ENCODE measurements around the gene TMEM167A. TPM values are rescaled to one million over a fixed set of nuclear protein-coding genes. Genes with fewer than 3 reads are reported as not detected.

TMEM167A gene
- total and polyA plus RNA-seq, 2 experiments from 2014 or later, result 179 to 267 TPM

DNA sequence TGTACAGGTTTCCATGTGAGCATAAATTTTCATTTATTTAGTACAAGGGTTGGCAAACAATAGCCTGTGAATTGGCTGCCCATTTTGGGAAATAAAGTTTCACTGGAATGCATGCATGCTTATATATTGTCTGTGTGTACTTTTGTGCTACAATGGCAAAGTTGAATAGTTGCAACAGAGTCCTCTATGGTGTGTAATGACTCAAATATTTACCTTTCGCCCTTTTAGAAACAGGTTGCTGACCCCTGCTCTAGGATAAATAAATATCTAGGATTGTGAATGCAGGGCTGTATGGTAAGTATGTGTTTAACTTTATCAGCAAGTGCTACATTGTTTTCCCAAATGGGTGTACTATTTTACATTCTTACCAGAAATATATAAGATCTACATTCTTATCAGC lies 47.4 kb upstream of the TMEM167A start:
- H3K27me3 Mint-ChIP-seq (ENCODE audit: insufficient read depth, low read depth, poor library complexity), result no peaks in the 10 kb centered on the region

More for the DNA sequence above, 47.4 kb upstream of the TMEM167A start:
- H3K27ac Mint-ChIP-seq, result no peak overlapping the region
- H3K79me2 ChIP-seq (replicated peaks; ENCODE audit: insufficient read depth), result no peaks in the 10 kb centered on the region
- TF ChIP-seq JUNB (IDR thresholded peaks at IDR 0.05; ENCODE audit: unreplicated experiment), result no peak
- TF ChIP-seq, protein P1, sequence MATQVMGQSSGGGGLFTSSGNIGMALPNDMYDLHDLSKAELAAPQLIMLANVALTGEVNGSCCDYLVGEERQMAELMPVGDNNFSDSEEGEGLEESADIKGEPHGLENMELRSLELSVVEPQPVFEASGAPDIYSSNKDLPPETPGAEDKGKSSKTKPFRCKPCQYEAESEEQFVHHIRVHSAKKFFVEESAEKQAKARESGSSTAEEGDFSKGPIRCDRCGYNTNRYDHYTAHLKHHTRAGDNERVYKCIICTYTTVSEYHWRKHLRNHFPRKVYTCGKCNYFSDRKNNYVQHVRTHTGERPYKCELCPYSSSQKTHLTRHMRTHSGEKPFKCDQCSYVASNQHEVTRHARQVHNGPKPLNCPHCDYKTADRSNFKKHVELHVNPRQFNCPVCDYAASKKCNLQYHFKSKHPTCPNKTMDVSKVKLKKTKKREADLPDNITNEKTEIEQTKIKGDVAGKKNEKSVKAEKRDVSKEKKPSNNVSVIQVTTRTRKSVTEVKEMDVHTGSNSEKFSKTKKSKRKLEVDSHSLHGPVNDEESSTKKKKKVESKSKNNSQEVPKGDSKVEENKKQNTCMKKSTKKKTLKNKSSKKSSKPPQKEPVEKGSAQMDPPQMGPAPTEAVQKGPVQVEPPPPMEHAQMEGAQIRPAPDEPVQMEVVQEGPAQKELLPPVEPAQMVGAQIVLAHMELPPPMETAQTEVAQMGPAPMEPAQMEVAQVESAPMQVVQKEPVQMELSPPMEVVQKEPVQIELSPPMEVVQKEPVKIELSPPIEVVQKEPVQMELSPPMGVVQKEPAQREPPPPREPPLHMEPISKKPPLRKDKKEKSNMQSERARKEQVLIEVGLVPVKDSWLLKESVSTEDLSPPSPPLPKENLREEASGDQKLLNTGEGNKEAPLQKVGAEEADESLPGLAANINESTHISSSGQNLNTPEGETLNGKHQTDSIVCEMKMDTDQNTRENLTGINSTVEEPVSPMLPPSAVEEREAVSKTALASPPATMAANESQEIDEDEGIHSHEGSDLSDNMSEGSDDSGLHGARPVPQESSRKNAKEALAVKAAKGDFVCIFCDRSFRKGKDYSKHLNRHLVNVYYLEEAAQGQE (IDR thresholded peaks at IDR 0.05; ENCODE audit: unreplicated experiment), result no peak
- no peak for TF ChIP-seq EZH2phosphoT487 (IDR thresholded peaks at IDR 0.05; ENCODE audit: unreplicated experiment)
- TF ChIP-seq CREB1 (CRISPR knock-in tag; IDR thresholded peaks at IDR 0.05; ENCODE audit: low read depth), result no peak
- TF ChIP-seq EZH2 (IDR thresholded peaks at IDR 0.05; ENCODE audit: low read depth, unreplicated experiment), result no peak
- TF ChIP-seq, protein P2, sequence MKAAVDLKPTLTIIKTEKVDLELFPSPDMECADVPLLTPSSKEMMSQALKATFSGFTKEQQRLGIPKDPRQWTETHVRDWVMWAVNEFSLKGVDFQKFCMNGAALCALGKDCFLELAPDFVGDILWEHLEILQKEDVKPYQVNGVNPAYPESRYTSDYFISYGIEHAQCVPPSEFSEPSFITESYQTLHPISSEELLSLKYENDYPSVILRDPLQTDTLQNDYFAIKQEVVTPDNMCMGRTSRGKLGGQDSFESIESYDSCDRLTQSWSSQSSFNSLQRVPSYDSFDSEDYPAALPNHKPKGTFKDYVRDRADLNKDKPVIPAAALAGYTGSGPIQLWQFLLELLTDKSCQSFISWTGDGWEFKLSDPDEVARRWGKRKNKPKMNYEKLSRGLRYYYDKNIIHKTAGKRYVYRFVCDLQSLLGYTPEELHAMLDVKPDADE (IDR thresholded peaks at IDR 0.05), result no peak
- TF ChIP-seq ZNF114 (CRISPR knock-in tag; IDR thresholded peaks at IDR 0.05), result no peak
- TF ChIP-seq STAT1 (IDR thresholded peaks at IDR 0.05; ENCODE audit: unreplicated experiment), result no peak
- TF ChIP-seq, protein P3, sequence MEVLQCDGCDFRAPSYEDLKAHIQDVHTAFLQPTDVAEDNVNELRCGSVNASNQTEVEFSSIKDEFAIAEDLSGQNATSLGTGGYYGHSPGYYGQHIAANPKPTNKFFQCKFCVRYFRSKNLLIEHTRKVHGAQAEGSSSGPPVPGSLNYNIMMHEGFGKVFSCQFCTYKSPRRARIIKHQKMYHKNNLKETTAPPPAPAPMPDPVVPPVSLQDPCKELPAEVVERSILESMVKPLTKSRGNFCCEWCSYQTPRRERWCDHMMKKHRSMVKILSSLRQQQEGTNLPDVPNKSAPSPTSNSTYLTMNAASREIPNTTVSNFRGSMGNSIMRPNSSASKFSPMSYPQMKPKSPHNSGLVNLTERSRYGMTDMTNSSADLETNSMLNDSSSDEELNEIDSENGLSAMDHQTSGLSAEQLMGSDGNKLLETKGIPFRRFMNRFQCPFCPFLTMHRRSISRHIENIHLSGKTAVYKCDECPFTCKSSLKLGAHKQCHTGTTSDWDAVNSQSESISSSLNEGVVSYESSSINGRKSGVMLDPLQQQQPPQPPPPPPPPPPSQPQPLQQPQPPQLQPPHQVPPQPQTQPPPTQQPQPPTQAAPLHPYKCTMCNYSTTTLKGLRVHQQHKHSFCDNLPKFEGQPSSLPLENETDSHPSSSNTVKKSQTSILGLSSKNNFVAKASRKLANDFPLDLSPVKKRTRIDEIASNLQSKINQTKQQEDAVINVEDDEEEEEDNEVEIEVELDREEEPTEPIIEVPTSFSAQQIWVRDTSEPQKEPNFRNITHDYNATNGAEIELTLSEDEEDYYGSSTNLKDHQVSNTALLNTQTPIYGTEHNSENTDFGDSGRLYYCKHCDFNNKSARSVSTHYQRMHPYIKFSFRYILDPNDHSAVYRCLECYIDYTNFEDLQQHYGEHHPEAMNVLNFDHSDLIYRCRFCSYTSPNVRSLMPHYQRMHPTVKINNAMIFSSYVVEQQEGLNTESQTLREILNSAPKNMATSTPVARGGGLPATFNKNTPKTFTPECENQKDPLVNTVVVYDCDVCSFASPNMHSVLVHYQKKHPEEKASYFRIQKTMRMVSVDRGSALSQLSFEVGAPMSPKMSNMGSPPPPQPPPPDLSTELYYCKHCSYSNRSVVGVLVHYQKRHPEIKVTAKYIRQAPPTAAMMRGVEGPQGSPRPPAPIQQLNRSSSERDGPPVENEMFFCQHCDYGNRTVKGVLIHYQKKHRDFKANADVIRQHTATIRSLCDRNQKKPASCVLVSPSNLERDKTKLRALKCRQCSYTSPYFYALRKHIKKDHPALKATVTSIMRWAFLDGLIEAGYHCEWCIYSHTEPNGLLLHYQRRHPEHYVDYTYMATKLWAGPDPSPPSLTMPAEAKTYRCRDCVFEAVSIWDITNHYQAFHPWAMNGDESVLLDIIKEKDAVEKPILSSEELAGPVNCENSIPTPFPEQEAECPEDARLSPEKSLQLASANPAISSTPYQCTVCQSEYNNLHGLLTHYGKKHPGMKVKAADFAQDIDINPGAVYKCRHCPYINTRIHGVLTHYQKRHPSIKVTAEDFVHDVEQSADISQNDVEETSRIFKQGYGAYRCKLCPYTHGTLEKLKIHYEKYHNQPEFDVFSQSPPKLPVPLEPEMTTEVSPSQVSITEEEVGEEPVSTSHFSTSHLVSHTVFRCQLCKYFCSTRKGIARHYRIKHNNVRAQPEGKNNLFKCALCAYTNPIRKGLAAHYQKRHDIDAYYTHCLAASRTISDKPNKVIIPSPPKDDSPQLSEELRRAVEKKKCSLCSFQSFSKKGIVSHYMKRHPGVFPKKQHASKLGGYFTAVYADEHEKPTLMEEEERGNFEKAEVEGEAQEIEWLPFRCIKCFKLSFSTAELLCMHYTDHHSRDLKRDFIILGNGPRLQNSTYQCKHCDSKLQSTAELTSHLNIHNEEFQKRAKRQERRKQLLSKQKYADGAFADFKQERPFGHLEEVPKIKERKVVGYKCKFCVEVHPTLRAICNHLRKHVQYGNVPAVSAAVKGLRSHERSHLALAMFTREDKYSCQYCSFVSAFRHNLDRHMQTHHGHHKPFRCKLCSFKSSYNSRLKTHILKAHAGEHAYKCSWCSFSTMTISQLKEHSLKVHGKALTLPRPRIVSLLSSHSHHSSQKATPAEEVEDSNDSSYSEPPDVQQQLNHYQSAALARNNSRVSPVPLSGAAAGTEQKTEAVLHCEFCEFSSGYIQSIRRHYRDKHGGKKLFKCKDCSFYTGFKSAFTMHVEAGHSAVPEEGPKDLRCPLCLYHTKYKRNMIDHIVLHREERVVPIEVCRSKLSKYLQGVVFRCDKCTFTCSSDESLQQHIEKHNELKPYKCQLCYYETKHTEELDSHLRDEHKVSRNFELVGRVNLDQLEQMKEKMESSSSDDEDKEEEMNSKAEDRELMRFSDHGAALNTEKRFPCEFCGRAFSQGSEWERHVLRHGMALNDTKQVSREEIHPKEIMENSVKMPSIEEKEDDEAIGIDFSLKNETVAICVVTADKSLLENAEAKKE (CRISPR knock-in tag; IDR thresholded peaks at IDR 0.05), result no peak
- TF ChIP-seq, protein P4, sequence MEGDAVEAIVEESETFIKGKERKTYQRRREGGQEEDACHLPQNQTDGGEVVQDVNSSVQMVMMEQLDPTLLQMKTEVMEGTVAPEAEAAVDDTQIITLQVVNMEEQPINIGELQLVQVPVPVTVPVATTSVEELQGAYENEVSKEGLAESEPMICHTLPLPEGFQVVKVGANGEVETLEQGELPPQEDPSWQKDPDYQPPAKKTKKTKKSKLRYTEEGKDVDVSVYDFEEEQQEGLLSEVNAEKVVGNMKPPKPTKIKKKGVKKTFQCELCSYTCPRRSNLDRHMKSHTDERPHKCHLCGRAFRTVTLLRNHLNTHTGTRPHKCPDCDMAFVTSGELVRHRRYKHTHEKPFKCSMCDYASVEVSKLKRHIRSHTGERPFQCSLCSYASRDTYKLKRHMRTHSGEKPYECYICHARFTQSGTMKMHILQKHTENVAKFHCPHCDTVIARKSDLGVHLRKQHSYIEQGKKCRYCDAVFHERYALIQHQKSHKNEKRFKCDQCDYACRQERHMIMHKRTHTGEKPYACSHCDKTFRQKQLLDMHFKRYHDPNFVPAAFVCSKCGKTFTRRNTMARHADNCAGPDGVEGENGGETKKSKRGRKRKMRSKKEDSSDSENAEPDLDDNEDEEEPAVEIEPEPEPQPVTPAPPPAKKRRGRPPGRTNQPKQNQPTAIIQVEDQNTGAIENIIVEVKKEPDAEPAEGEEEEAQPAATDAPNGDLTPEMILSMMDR (conservative IDR thresholded peaks at IDR 0.05; ENCODE audit: low read depth in 2 of 2), result no peak
- no peak for TF ChIP-seq POLR2AphosphoS5 (IDR thresholded peaks at IDR 0.05; ENCODE audit: low read depth)
- no peak for TF ChIP-seq NANOG (IDR thresholded peaks at IDR 0.05; ENCODE audit: borderline replicate concordance)
- no peak for TF ChIP-seq ZNF331 (CRISPR knock-in tag; IDR thresholded peaks at IDR 0.05; ENCODE audit: low read depth)
- H3K9me2 ChIP-seq (ENCODE audit: insufficient read depth), result no peaks in the 10 kb centered on the region
- no peak overlapping the region for H3K4me3 ChIP-seq
- no peak overlapping the region for H3K4me3 Mint-ChIP-seq
- no peaks in the 10 kb centered on the region for H4K20me1 ChIP-seq (replicated peaks; ENCODE audit: insufficient read depth)
- H3K27me3 ChIP-seq (ENCODE audit: insufficient read depth), result no peaks in the 10 kb centered on the region
- H3K27ac ChIP-seq (ENCODE audit: low read depth), result no peak overlapping the region
- H3K9me3 Mint-ChIP-seq, result peaks cover 15% of the 10 kb centered on the region; the same call in 2 of the 3 replicates
- ATAC-seq, result no peak
- DNase-seq (ENCODE audit: low spot score), result no peak
- H3F3A ChIP-seq (replicated peaks; ENCODE audit: low read depth), result no peaks in the 10 kb centered on the region
- H3K36me3 ChIP-seq (ENCODE audit: insufficient read depth), result no peaks in the 10 kb centered on the region
- H3K36me3 Mint-ChIP-seq (ENCODE audit: low read depth), result peaks cover 25% of the 10 kb centered on the region
- H3K4me1 ChIP-seq (ENCODE audit: insufficient read depth), result no peaks in the 10 kb centered on the region
- H3K4me1 Mint-ChIP-seq, result no peaks in the 10 kb centered on the region
- no peak overlapping the region for H2AFZ ChIP-seq
- no peak overlapping the region for H3K4me2 ChIP-seq

Measured in GM23338 (cell line).